GM21526 (cell line): ENCODE results near the gene CST11.
A peak's percentile ranks its signal among the peaks of the same experiment; 100 is the strongest.

ENCODE experiments used
- ATAC-seq: cut with Tn5 transposase; IDR thresholded peaks from one replicate; pipeline ENCODE4 v1.9.1; 2021; ENCODE audit warnings: moderate library complexity; ENCODE audit not compliant: unreplicated experiment, low FRiP score

Gene CST11

GRCh38 chr20:23420943-23421931, 31.4 kb downstream of the CST11 start, which contains the start of gene NAPB:
TSS of gene NAPB (minus strand) at chr20:23421488. CDS start at chr20:23421402, 86 bp downstream.
- peak; percentile 97 for ATAC-seq

- no peak for ATAC-seq
These were observed 32.4 kb downstream of the CST11 start for GRCh38 chr20:23419995-23420901.

- ATAC-seq = no peak
These were observed 33.0 kb downstream of the CST11 start for GRCh38 chr20:23419657-23419994.

- no peak for ATAC-seq
These were observed 34.8 kb downstream of the CST11 start for GRCh38 chr20:23417861-23418260.

GRCh38 chr20:23415959-23416583, 36.6 kb downstream of the CST11 start:
- ATAC-seq = no peak

- ATAC-seq = no peak
These were observed 37.1 kb downstream of the CST11 start for GRCh38 chr20:23415555-23415954.

GRCh38 chr20:23414526-23415188, 38.0 kb downstream of the CST11 start:
- no peak for ATAC-seq

GRCh38 chr20:23413862-23414422, 38.7 kb downstream of the CST11 start:
- ATAC-seq = no peak

GRCh38 chr20:23412026-23412425, 40.6 kb downstream of the CST11 start:
- ATAC-seq = no peak

DNA sequence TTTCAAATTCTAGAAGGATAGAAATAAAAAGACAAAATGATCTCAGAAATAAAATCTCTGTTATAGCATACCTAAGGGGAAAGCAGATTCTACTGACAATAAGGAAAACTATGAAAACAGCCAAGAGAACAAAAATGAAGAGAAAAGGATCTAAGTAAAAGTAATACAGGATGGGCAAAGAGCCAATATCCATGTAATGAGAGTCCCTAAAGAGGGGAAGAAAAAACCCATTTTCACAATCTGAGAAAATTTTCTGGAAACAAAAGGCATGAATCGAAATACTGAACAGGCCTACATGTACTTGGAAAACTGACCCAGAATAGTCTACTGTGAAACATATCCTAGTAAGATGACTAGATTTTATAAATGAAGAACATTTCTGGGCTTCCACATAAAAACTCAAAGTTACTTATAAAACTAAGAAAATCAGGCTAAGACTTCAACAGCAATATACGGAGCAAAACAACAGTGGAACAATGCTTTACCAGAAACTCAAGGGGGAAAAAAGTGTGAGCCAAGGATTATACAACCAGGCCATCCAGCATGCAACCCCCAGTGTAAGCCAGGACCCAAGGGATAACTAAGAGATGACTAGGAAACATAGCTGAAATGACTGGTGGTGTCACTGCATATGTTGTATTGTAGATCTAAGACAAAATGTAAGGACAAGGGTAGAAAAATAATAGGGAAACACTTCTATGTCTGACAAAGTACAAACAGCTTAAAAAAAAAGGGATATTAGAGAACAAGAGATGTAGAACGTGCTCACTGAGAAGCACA, 41.6 kb downstream of the CST11 start:
- ATAC-seq = no peak

- no peak for ATAC-seq
These were observed 42.9 kb downstream of the CST11 start for GRCh38 chr20:23409800-23410199.

DNA sequence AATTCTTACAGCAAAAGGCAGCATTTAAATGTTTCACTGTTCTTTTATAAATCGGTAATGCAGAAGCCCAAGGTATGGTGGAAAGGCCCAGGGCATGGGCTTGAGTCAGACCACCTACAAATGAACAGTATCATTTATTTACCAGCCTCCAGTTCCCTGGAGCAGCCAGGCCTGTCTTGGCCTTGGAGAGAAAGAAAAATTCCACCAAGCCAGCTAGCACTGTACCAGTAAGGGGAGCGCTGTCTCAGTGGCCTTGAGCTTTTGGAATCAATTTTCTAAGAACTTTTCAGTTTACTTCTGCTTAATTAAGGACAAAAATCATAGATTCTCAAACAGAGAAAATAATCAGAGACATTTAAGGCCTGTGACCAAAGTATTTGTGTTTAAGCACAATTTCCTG, 43.7 kb downstream of the CST11 start:
- ATAC-seq = no peak

DNA sequence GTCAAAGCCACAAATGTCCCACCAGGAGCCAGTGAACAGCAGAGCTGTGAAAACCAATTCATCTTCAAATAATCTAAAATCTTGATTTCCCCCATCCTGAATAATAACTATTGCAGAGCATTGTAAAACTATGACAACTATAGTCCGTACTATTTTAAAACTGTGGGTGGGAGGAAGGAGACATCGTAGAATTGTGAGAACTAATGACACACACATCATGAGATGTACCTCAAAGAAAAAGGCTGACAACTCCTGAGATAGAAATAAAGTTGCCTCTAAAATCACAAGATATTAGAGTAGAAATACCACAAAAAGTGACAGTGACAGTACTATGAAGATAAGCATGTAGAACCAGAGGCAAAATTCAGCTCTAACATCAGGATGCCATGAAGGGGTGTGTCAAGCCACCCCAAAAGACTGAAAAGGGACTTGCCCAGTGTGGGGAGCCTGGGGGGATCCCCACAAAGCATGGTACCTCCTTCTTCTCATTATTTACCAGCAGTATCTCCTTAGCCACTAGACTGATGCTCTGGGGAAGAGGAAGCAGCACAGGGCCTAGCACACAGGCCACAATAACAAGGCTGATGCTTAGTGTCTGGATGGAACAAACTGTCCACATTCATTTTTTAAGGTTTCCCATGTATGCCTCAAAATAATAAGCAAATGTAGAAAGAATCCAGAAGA, 44.8 kb downstream of the CST11 start:
- peak; percentile 77 for ATAC-seq

DNA sequence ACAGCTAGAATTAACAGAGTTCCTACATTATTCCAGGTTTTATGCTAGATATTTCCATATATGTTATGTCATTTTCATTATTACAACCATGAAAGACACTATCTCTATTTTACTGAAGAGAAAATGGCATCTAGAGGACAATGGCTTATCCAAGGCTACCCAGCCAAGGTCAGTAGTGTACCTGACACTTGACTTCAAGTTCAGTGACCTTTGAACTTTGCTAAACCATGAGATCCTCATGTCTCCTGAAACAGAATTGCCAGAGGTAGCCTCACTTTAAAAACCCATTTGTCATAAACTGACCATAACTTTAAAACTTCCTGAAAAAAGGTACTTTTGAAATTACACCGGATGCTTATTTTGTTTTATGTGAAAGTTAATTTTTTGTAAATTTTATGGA, 45.8 kb downstream of the CST11 start:
- ATAC-seq = no peak

DNA sequence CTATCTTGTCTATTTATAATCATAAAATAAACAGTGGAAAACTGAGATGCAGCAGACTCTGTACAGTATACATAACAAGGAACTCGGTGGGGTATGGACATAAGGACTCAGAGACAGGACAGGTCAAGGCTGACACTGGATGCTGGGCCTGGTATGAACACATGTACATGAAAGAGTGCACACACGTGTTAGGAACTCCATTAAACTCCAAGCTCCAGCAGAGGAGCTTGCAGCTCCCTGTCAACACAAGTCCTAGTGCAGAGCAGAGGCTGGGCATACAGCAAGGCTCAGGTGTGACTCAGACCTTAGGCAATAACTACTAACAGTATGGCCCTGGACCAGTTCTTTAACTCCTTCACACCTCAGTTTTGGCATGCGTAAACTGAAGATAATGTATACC, 48.5 kb downstream of the CST11 start:
- ATAC-seq = no peak

DNA sequence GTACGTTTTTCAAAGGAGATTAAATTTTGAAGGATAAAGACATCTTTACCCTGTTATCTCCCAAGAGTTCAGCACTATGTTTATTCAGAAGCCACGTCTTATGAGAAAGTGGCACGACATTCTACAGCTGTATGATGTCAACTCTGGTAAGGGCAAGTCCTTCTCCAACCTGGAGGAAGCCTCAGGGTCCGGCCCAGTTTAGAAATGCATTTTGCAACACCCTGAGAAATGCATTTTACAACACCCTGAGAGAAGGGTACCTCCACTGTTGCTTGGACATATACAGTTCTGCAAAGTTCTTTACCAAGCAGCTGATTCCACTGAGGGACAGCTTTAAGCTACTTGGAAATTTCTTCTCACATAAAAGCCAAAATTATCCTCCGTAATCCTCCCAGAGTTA, 48.9 kb downstream of the CST11 start:
- no peak for ATAC-seq

DNA sequence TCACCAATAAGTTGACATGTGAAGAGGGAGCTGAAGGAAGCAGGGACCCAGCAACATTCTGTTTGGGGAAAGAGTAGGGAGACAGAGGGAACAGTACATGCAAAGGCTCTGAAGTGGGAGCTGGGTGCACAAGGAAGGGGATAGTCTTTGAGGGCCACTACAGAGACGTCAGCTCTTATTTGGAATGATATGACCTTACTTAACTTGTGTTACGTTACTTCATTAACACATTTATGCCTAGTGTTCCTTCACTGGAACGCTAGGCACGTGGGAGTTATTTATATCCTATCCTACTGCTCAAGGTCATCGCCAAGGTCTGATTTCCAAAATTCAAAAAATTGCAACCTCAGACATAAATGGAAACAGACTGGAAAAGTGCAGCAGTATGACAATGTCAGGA, 51.6 kb downstream of the CST11 start:
- no peak for ATAC-seq
